CD4-positive, alpha-beta T cell (primary cell): ENCODE measurements around the gene SPANXN4. TPM values are rescaled to one million over a fixed set of nuclear protein-coding genes. Genes with fewer than 3 reads are reported as not detected.

ENCODE experiments used
- ATAC-seq: fragments of 200-7000 bp; cut with Tn5 transposase; one replicate; pipeline ENCODE4 v1.10.0; 2022; ENCODE audit warnings: mild to moderate bottlenecking; ENCODE audit not compliant: poor library complexity
- CTCF ChIA-PET: fragments of 350-600 bp; sonication (Branson Sonifier 250); formaldehyde crosslinking; loops from one replicate; lab custom pipeline; 2021; ENCODE audit warnings: antibody characterized with exemption, inconsistent platforms; lab: Charles Lee
- POLR2A ChIA-PET: fragments of 350-600 bp; sonication (Branson Sonifier 250); formaldehyde crosslinking; loops from one replicate; lab custom pipeline; 2021; ENCODE audit warnings: antibody characterized with exemption, inconsistent platforms; lab: Charles Lee
- DNase-seq, 14 experiments: peaks; one replicate each; pipeline ENCODE4 v3.0.0-alpha.2; 2013 to 2020; ENCODE audit warnings: mixed read lengths in 2 of 14
- H3K27ac ChIP-seq, 2 donors: one replicate each; pipeline versions ENCODE4 v1.5.1 to v1.7.0; 2013; ENCODE audit warnings: low read length in 2 of 2, low read depth in 1 of 2, mild to moderate bottlenecking in 1 of 2
- H3K27me3 ChIP-seq, 2 experiments: 1 replicate in 1 of 2; 2 replicates in 1 of 2; pipeline versions ENCODE4 v1.6.1 to v1.7.0; 2013; ENCODE audit warnings: low read length in 2 of 2, control low read depth in 1 of 2, mild to moderate bottlenecking in 1 of 2, moderate library complexity in 1 of 2; ENCODE audit not compliant: insufficient read depth in 2 of 2, control insufficient read depth in 1 of 2
- H3K36me3 ChIP-seq: one replicate; pipeline ENCODE4 v1.6.1; 2013; ENCODE audit warnings: low read length, control low read depth; ENCODE audit not compliant: insufficient read depth
- H3K4me1 ChIP-seq: one replicate; pipeline ENCODE4 v1.6.1; 2013; ENCODE audit warnings: low read length, control low read depth; ENCODE audit not compliant: insufficient read depth
- H3K4me3 ChIP-seq: one replicate; pipeline ENCODE4 v1.5.1; 2013; ENCODE audit warnings: mild to moderate bottlenecking, low read length, moderate library complexity
- H3K9me3 ChIP-seq, 2 experiments: 1 replicate in 1 of 2; 2 replicates in 1 of 2; pipeline versions ENCODE4 v1.6.1 to v1.7.0; 2013; ENCODE audit warnings: low read length in 2 of 2, mild to moderate bottlenecking in 2 of 2, control low read depth in 1 of 2, moderate library complexity in 1 of 2; ENCODE audit not compliant: control insufficient read depth in 1 of 2, insufficient read depth in 1 of 2
- H3K27ac Mint-ChIP-seq: one replicate; pipeline ENCODE4 v1.8.0; 2020; ENCODE audit warnings: mixed read lengths
- H3K27me3 Mint-ChIP-seq: one replicate; pipeline ENCODE4 v1.8.0; 2021; ENCODE audit warnings: mixed read lengths
- H3K36me3 Mint-ChIP-seq: one replicate; pipeline ENCODE4 v1.8.0; 2021; ENCODE audit warnings: low read depth, mixed read lengths
- H3K4me1 Mint-ChIP-seq: one replicate; pipeline ENCODE4 v1.8.0; 2021; ENCODE audit warnings: low read depth, mixed read lengths
- H3K4me3 Mint-ChIP-seq: one replicate; pipeline ENCODE4 v1.8.0; 2020; ENCODE audit warnings: mild to moderate bottlenecking, mixed read lengths
- H3K9me3 Mint-ChIP-seq: one replicate; pipeline ENCODE4 v1.8.0; 2020; ENCODE audit warnings: mixed read lengths
- intact Hi-C, 2 experiments: fragments of 100-400 bp; cut with DNase I in 1 of 2; cut with micrococcal nuclease in 1 of 2; formaldehyde crosslinking; loops; one replicate each; pipeline versions ENCODE4 v1.15.1 to v1.9.0; 2023 to 2025; cut with DNase I, micrococcal nuclease
- total RNA-seq, 174 experiments: library from RNA in 2 of 174; stranded (reverse) in 2 of 174; gene quantifications; one replicate each; pipeline ENCODE4 v1.2.3 and lab custom pipeline; 2021 to 2026
- TF ChIP-seq, protein P1 (sequence below): fragments of 200-600 bp; IDR thresholded peaks from one replicate; pipeline ENCODE4 v1.8.0; 2022; ENCODE audit warnings: antibody characterized with exemption, mild to moderate bottlenecking

SPANXN4 gene
- total RNA-seq, 2 experiments from 2014 or later, result not detected

DNA sequence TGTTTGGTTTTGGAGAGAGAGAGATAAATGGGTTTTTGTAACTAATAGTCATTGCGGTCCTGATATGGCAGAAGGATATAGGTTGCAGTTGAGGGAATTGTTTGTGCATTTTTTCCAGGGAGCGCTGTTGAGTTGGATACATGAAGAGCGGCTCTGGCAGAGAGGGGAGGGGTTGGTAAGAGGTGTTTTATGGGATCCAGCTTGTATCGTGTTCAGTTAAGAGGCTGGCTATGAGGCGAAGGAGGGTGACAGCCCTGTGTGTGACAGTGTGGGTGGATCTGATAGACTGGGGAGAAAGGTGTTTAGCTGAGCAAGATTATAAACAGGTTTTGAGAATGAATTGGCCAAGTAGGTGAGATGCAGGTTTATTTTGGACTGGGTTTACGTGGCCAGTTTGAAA lies 1.5 kb downstream of the SPANXN4 start:
- no peaks in the 10 kb centered on the region for H3K9me3 ChIP-seq
- H3K4me3 Mint-ChIP-seq, result no peak overlapping the region
- ChIA-PET CTCF (no interaction called here), POLR2A (no interaction called here)
- DNase-seq, result no peak
- H3K4me1 ChIP-seq, result no peaks in the 10 kb centered on the region
- peaks cover 3% of the 10 kb centered on the region for H3K9me3 Mint-ChIP-seq
- H3K4me3 ChIP-seq, result no peak overlapping the region
- H3K36me3 Mint-ChIP-seq, result no peaks in the 10 kb centered on the region
- no peaks in the 10 kb centered on the region for H3K27me3 ChIP-seq
- H3K27ac Mint-ChIP-seq, result no peak overlapping the region
- TF ChIP-seq, protein P1, sequence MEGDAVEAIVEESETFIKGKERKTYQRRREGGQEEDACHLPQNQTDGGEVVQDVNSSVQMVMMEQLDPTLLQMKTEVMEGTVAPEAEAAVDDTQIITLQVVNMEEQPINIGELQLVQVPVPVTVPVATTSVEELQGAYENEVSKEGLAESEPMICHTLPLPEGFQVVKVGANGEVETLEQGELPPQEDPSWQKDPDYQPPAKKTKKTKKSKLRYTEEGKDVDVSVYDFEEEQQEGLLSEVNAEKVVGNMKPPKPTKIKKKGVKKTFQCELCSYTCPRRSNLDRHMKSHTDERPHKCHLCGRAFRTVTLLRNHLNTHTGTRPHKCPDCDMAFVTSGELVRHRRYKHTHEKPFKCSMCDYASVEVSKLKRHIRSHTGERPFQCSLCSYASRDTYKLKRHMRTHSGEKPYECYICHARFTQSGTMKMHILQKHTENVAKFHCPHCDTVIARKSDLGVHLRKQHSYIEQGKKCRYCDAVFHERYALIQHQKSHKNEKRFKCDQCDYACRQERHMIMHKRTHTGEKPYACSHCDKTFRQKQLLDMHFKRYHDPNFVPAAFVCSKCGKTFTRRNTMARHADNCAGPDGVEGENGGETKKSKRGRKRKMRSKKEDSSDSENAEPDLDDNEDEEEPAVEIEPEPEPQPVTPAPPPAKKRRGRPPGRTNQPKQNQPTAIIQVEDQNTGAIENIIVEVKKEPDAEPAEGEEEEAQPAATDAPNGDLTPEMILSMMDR, result no peak
- ATAC-seq, result no peak
- H3K27me3 Mint-ChIP-seq, result no peaks in the 10 kb centered on the region
- no peaks in the 10 kb centered on the region for H3K4me1 Mint-ChIP-seq
- intact Hi-C loops, result no loop called here
- no peak overlapping the region for H3K27ac ChIP-seq
- H3K36me3 ChIP-seq, result no peaks in the 10 kb centered on the region

DNA sequence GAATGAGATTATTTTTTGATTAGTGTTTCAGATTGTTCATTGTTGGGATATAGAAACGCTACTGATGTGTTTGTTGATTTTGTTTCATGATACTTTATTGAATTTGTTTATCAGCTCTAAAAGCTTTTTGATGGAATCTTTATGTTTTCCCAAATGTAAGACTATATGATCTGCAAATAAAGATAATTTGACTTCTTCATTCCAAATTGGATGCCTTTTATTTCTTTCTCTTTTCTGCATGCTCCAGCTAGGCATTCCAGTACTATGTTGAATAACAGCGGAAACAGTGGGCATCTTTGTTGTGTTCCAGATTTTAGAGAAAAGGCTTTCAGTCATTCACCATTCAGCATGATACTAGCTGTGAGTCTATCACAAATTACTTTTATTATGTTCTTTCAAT lies 21.8 kb downstream of the SPANXN4 start:
- DNase-seq (no peak), ATAC-seq (no peak)
- intact Hi-C loops, result no loop called here
- Mint-ChIP-seq H3K4me1 (no peaks in the 10 kb centered on the region), H3K27ac (no peak overlapping the region), H3K4me3 (no peak overlapping the region), H3K36me3 (no peaks in the 10 kb centered on the region), H3K9me3 (peaks cover 9% of the 10 kb centered on the region), H3K27me3 (no peaks in the 10 kb centered on the region)
- Histone ChIP-seq H3K9me3 (peaks cover 0 to 5% of the 10 kb centered on the region in 2 experiments), H3K36me3 (no peaks in the 10 kb centered on the region), H3K27me3 (no peaks in the 10 kb centered on the region), H3K27ac (no peak overlapping the region), H3K4me3 (no peak overlapping the region), H3K4me1 (no peaks in the 10 kb centered on the region)
- TF ChIP-seq, protein P1, result no peak
- CTCF ChIA-PET, result no interaction called here
- POLR2A ChIA-PET, result no interaction called here

DNA sequence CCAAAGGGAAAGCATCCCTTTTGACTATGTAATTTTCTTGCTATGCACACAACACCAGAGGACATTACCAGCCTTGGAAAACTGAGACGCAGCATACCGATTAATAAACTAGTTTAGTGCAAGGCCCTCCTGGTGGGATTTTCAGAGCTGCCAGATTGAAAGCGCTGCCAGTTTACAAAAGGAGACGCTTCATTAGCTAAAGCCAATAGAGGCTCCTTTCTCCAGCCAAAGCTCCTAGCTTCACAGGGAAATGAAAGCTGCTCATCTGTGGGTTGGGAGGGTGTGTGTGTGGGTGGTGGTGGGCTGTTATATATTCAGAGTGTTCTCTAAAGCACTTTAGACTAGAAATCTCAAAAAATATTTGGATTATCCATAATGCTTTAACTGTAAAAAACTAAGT lies 32.4 kb downstream of the SPANXN4 start:
- Mint-ChIP-seq H3K36me3 (no peaks in the 10 kb centered on the region), H3K4me1 (no peaks in the 10 kb centered on the region), H3K27me3 (no peaks in the 10 kb centered on the region), H3K27ac (no peak overlapping the region), H3K9me3 (no peaks in the 10 kb centered on the region), H3K4me3 (no peak overlapping the region)
- no peaks in the 10 kb centered on the region for H3K4me1 ChIP-seq
- ATAC-seq (no peak), DNase-seq (no peak)
- no peaks in the 10 kb centered on the region for H3K27me3 ChIP-seq
- intact Hi-C loops, result no loop called here
- H3K27ac ChIP-seq, result no peak overlapping the region
- H3K36me3 ChIP-seq, result no peaks in the 10 kb centered on the region
- ChIA-PET POLR2A (no interaction called here), CTCF (no interaction called here)
- H3K9me3 ChIP-seq, result peaks cover 0 to 5% of the 10 kb centered on the region in 2 experiments
- no peak overlapping the region for H3K4me3 ChIP-seq
- TF ChIP-seq, protein P1, result no peak
